Ishikawa (cell line): ENCODE measurements around the gene PNMA6F.

Experiments
- EGR1 ChIP-seq: IDR thresholded peaks from 2 replicates; pipeline ENCODE4 v1.6.1; 2012
- EP300 ChIP-seq: IDR thresholded peaks from 2 replicates; pipeline ENCODE4 v1.6.1; 2012; ENCODE audit warnings: borderline replicate concordance
- RAD21 ChIP-seq: IDR thresholded peaks from 2 replicates; pipeline ENCODE4 v1.6.1; 2012; ENCODE audit warnings: low read depth
- TAF1 ChIP-seq: IDR thresholded peaks from 2 replicates; pipeline ENCODE4 v1.6.1; 2012; ENCODE audit warnings: low read depth, mild to moderate bottlenecking
- TCF12 ChIP-seq: IDR thresholded peaks from 2 replicates; pipeline ENCODE4 v1.6.1; 2012; ENCODE audit warnings: low read depth
- YY1 ChIP-seq: IDR thresholded peaks from 2 replicates; pipeline ENCODE4 v1.6.1; 2012; ENCODE audit warnings: low read depth
- TF ChIP-seq, protein P1 (sequence below): IDR thresholded peaks from 2 replicates; pipeline ENCODE4 v1.6.1; 2012
- TF ChIP-seq, protein P2 (sequence below): IDR thresholded peaks from 2 replicates; pipeline ENCODE4 v1.6.1; 2012; ENCODE audit warnings: low read depth, mild to moderate bottlenecking

DNA sequence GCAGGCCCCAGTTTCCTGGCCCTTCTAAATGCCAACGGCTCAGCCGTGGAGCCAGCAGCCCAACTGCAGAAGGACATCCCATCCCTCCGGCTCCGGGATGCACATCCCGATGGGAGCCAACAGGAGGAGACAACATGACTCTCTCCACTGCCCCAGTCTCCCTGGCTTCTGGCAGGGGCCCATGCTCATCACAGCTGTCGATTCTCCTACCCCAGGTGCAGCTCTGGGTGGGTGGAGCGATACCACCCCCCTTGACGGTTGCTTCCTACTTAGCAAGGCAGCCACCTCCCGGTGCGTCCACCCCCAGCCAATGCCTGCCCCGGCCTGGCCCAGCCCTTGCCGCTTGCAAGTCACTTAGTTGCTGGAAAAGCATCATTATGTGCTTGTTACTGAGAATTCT is 31.8 kb upstream of the PNMA6F start:
- TF ChIP-seq, protein P1, sequence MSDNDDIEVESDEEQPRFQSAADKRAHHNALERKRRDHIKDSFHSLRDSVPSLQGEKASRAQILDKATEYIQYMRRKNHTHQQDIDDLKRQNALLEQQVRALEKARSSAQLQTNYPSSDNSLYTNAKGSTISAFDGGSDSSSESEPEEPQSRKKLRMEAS, result no peak
- TF ChIP-seq YY1 (no peak), EGR1 (no peak), RAD21 (no peak), TCF12 (no peak), TAF1 (no peak), EP300 (no peak)
- TF ChIP-seq, protein P2, sequence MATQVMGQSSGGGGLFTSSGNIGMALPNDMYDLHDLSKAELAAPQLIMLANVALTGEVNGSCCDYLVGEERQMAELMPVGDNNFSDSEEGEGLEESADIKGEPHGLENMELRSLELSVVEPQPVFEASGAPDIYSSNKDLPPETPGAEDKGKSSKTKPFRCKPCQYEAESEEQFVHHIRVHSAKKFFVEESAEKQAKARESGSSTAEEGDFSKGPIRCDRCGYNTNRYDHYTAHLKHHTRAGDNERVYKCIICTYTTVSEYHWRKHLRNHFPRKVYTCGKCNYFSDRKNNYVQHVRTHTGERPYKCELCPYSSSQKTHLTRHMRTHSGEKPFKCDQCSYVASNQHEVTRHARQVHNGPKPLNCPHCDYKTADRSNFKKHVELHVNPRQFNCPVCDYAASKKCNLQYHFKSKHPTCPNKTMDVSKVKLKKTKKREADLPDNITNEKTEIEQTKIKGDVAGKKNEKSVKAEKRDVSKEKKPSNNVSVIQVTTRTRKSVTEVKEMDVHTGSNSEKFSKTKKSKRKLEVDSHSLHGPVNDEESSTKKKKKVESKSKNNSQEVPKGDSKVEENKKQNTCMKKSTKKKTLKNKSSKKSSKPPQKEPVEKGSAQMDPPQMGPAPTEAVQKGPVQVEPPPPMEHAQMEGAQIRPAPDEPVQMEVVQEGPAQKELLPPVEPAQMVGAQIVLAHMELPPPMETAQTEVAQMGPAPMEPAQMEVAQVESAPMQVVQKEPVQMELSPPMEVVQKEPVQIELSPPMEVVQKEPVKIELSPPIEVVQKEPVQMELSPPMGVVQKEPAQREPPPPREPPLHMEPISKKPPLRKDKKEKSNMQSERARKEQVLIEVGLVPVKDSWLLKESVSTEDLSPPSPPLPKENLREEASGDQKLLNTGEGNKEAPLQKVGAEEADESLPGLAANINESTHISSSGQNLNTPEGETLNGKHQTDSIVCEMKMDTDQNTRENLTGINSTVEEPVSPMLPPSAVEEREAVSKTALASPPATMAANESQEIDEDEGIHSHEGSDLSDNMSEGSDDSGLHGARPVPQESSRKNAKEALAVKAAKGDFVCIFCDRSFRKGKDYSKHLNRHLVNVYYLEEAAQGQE, result no peak
